GM18909 (cell line): Measurements from ENCODE around the gene IQCN.
A peak's percentile ranks its signal among the peaks of the same experiment; 100 is the strongest.

Experiments used
- ATAC-seq: cut with Tn5 transposase; IDR thresholded peaks from one replicate; pipeline ENCODE4 v1.9.1; 2021; ENCODE audit warnings: mild to moderate bottlenecking; ENCODE audit not compliant: unreplicated experiment, poor library complexity

The IQCN gene

DNA sequence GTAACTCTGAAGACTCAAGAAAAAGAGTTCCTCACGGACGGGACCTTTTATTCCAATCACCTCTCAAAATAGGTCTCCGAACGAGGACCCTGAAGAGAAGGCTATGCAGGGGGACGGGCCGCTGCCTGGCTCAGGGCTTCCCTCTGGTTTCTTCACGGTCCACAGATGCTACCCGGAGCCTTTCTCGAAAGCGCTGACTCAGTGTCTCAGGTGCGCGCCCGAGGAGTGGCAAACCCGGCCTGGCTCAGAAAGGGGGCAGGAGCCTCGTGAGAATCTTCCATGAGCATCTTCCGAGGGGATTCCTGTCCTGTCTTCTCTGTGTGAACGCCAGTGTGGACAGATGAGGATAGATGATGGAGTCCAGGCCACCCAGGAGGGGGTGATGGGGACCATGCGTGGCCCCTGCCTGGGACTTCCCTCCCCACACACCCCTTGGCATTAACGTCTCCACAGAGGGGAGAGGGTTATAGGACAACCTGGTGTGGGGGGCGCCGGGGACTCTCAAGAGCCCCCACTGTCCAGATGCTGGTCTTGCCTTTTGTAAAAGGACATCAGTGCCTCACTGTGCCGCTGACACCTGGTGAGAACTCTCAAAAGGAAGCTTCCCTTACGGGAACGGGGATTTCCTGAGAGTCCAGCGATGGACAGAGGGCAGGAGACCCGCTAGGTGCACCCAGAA is 32.1 kb upstream of the IQCN start:
- no peak for ATAC-seq

DNA sequence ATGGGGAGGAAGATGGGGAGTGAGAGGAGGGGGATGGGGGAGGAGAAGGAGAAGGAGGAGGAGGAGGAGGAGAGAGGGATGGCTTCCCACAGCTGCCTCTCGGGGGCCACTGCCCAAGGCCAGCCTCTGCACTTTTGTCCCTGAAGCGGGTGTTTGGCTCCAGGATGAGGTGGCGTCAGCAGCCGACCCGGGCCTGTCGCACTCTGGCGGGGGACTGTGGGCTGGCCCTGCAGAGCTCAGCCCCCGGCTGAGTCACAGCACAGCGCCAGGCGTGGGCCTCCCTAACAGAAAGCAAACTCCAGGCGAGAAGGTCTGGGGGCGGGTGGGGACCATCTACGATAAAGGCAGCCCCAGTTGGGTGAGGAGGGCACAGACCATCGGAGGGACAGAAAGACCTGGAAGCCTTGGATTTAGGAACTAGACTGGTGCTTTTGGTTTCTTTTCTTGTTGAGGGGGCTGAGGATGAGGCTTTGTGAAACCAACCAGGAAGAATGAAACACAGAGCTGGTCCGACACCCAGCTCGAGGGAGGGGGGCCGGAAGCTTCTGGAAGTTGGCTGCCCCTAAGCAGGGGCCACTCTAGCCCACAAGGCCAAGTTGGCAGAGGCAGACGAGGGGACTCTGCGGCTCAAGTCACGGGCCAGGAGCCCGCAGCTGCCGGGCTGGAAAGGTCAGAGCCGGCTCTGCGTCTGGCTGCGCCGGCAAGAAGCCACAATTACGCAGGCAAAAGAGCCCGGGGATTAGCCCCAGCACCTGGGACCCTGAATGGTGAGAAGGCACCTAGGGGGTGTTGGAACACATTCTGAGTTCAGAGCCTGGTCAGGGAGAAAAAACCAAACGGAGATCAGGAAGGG is 30.4 kb upstream of the IQCN start:
- ATAC-seq: peak; percentile 38

DNA sequence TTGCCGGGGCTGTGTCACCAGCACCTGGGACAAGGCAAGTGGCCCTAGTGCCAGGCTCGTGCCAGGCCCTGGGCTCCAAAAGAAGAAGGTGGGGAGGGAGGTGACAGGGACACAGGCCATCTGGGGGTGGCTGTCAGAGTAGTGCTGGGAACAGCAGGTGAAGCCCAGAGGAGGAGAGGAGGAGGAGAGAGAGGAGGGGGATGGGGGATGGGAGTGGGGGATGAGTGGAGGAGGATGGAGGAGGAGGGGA is 29.9 kb upstream of the IQCN start:
- no peak for ATAC-seq

DNA sequence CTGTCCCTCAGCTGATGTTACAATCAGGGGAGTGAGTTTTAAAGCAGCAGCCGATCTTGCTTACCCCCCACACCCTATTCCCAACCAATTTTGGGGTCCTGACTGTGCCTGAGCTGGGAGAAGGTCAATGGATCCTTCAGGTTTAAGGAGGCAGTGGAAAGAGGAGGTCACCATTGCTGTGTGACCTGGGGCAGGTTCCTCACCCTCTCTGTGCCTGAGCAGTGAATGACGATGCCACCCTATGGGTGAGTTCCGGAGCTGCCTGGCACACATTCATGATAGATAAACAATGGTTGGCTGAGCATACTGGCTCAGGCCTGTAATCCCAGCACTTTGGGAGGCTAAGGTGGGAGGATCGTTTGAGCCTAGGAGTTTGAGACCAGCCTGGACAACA is 27.5 kb upstream of the IQCN start:
- ATAC-seq: no peak

DNA sequence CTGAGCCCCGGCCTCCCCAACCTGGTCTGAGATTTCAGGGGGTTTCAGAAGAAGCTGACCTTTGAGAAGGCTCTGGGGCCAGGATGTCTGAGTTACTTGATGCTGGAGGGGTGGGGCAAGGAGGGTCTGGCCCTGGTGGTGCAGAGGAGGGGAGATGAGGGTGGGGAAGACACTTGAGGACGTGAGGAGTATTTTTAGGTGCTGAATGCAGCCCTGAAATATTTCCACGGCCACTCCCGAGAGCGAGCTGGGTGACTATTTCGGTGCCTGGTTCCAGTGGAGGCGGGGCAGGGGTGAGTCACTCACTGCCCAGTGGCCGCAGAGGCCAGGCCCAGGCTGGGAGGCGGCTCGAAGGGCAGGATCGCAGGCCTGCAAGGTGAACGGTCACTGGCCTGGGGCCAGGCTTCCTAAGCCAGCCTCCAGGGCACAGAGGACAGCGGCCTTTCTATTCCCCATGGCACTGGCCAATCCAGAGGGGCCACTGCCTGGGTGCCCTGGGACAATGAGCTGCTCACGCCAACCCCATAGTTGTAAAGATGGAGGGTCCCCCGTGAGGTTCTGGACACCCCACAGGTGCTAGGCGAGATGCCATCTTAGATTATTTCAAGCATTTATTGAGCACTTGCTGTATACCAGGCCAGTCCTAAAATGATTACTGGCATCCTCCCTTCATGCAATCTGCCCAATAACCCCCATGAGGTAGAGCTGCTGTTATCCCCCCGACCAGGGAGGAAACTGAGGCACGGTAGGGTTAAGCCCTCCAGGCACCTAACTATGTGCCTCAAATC is 26.9 kb upstream of the IQCN start:
- ATAC-seq: no peak

DNA sequence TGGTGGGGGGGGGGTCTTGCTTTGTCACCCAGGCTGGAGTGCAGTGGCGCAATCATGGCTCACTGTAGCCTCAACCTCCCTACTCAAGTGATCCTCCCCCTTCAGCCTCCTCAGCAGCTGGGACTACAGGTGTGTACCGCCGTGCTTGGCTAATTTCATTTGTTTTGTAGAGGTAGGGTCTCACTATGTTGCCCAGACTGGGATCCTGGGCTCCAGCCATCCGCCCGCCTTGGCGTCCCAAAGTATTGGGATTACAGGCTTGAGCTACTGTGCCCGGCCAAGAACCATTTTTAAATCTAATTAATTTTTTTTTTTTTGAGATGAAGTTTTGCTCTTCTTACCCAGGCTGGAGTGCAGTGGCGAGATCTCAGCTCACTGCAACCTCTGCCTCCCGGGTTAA is 25.4 kb upstream of the IQCN start:
- no peak for ATAC-seq

DNA sequence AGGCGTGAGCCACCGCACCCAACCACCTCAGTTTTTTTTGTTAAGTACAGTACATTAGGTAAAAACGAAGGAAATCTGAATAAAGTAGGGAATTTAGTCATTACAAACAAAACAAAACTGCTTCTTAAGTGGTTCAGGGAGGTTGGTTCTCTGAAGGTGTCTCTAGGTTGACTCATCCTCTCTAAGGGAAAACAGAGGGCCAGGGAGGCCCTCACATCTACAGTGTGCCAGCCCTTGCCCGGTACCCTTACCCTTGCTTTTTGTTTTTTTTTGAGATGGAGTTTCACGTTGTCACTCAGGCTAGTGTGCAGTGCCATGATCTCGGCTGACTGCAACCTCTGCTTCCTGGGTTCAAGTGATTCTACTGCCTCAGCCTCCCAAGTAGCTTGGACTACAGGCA is 24.3 kb upstream of the IQCN start:
- no peak for ATAC-seq

DNA sequence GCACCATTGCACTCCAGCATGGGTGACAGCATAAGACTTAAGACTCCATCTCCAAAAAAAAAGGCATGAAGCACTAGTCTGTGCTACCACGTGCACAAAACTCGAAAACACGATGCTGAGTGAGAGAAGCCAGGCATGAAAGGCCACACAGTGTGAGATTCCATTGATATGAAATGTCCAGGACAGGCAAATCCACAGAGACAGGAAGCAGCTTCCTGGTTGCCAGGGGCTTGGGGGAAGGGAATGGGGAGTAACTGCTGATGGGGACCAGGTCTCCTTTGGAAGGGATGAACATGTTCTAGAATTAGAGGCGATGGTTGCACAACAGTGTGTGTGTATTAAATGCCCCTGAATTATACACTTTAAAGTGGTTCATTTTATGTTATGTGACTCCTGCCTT is 23.1 kb upstream of the IQCN start:
- no peak for ATAC-seq

DNA sequence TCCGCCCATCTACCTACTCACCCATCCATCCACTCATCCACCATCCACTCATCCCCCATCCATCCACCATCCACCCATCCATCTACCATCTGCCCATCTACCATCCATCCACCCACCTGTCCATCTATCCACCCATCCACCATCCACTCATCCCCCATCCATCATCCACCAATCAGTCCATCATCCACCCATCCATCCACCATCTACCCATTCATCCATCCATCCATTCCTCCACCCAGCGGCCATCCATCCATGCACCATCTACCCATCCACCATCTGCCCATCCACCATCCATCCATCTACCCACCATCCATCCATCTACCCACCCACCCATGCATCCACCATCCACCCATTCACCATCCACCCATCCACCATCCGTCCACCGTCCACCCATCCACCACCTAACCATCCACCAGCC is 20.8 kb upstream of the IQCN start:
- ATAC-seq: no peak

DNA sequence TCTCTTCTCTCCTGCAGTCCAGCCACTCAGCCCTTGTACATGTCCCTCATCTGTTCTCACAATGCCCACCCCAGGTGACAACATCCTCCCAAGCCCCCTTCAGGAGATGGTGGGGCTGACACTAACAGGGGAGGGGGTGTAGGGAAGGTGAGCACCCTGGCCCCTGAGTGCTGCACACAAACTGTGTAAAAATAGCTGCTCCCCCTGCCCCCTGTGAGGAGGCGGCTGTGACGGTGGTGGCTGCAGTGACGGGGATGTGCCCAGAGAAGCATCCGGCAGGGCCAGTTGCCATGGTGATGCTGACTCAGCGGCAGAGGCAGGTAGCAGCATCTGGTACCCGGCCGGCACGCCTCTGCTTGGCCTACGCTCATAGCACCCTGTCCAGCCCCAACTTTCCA is 20.2 kb upstream of the IQCN start:
- no peak for ATAC-seq

DNA sequence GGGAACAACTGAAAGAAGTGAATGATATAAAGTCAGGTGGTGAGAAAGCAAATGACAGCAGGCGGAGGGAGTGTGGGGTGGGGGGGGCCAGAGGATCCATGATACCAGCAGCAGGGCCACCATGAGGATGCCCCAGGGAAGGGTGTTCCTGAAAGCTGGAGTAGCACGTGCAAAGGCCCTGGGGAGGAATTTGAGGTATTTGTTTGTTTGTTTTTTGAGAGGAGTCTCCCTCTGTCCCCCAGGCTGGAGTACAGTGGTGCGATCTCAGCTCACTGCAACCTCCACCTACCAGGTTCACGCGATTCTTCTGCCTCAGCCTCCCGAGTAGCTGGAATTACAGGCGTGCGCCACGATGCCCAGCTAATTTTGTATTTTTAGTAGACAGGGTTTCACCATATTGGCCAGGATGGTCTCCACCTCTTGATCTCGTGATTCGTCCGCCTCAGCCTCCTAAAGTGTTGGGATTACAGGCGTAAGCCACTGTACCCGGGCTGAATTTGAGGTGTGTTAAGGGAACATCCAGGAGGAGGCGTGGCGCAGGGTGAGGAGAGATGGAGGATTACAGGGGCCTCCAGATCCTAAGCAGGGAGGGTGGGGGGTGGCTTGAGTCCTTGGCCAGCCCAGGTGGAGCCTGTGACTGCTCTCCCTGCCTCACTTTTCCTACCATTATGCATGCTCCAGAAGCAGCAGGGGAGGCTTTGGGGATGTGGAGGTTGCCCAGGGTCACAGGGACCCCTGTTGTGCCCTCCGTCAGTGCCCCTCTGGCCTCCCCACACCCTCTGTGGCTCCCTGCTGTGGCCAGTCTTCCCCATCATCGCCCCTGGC is 19.6 kb upstream of the IQCN start:
- ATAC-seq: no peak

DNA sequence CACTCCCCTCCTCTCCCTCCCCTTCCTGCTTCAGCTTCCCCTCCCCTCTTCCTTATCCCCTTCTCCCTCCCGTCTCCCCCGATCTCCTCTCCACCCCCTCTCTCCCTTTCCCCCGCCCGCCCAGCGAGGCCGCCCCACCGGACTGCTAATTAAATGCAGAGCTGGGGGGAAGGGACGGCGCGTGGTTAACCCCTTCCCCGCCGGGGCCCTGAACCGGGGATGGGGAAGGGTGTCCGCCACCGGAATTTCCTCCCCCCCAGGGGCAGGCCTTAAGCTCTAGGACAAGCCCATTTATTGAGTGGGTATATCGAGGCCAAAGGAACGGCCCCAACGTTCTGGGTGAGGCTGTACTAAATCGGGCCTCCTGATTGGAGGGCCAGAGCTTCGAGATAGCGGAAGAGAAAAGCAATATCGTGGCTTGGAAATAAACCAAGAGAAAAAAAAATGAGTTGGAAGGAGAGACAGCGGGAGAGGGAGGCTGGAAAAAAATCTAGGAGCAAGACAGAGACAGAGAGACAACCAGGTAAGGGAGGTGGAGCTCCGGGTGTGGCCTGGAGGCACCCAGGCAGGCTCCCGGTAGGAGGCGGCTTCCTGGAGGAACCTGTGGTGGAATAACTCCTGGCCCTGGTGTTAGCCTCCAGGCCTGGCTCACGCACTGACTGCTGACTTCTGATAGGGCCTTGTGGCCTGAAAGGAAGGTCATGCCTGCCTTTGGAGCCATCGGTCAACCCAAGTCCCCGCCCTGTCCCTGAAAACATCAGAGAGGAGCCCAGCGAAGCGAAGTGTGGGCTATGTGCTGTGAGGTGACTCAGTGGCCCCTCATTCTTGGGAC is 18.8 kb upstream of the IQCN start:
- ATAC-seq: no peak

DNA sequence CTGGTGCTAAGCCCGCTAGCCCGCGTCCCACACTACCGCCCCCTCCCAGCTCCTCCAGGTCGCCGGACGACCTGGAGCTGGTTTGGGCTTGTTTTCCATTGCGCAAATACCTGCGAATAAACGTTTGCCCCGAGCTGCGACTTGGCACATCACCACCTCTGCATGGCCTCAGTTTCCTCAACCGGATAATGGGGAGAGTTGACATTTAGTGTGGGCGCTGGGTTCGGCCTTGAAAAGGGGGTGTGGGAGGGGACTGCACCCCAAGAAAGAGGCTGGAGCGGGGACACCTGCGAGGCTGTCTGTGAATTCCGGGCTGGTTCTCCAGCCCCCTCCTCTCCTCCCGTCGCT is 18.2 kb upstream of the IQCN start:
- no peak for ATAC-seq

DNA sequence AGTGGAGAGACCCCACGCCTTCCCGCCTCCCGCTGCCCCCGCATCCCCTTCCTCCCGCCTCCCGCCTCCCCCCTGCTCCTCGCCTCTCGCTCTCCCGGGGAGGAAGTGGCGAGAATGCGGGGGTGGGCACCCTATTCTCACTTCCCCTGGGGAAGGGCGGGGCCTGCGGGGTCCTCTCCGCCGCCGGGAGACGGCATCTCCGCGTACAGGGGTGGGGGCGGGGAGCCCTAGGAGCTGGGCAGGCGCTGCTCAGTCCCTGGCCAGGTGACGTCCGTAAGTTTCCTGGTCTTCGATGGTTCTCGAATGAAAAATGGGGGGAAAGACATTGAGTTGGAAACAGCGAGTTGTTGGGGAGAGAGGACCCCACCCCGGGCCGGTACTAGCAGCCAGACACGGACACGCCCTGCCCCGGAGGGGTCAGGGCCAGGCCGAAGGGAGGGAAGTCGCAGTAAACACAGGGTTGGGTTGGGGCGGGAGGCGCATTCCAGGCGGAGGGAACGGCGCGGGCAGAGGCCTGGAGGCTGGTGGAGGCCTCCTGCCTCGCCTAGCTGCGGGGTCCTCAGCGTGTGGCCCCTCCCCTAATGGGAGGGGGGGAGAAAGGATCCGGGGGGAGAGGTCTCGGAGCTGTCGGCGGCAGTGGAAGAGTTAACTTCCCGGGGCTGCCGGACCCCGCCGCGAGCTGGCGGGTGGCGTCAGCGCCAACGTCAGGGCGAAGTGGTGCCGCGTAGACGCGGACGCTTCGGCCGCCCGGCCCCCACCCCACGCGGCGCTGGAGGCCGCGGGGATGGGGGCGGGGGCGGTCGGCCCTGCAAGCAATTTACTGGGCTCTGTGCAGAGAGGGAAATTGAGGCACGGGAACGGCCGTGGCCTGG is 17.6 kb upstream of the IQCN start:
- peak; percentile 49 for ATAC-seq

DNA sequence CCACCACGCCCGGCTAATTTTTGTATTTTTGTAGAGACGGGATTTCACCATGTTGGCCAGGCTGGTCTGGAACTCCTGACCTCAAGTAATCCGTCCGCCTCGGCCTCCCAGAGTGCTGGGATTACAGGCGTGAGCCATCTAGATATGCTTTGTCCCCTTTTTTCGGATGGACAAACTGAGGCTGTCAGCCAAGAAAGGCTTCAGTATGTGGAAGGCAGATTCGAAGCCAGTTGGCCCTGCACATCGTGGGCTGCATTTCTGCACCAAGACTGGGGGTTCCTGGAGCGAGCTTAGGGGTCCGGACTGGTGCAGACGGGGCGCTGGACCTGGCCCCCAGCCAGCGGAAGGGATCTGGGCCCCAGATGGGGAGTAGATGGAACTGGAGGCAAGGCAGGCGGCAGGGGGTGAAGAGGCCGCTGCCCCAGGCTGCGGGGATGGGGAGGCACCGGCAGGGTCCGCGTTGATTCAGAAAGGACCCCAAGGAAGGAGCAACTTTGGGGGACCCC is 16.8 kb upstream of the IQCN start:
- ATAC-seq: peak; percentile 13

DNA sequence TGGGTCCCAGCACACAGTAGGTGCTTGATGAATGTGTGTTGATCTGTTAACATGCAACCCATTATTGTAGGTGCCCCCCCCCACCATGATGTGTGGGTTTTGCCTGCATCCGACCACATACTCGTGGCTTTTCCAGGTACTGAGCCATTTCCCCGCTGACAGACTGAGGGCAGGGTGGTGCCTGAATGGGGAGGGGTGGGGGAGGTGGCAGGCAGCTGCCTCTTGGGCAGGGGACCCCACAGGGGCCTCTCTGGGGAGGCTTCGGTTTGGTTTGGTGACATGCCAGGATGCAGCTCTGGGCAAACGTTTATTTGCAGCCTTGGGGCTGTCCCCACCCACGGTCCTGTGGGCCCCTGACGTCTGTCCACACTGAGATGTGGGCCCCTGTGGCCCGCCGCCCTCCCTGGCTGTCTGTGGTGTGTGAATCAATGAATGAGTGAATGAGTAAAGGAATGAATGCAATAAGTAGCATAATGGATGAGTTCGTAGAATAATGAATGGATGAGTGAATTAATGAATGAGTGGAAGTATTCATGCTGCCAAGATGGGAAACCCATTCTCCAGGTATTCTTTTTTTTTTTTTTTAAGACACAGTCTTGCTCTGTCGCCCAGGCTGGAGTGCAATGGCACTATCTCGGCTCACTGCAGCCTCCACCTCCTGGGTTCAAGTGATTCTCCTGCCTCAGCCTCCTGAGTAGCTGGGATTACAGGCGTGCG is 16.2 kb upstream of the IQCN start:
- peak; percentile 48 for ATAC-seq

DNA sequence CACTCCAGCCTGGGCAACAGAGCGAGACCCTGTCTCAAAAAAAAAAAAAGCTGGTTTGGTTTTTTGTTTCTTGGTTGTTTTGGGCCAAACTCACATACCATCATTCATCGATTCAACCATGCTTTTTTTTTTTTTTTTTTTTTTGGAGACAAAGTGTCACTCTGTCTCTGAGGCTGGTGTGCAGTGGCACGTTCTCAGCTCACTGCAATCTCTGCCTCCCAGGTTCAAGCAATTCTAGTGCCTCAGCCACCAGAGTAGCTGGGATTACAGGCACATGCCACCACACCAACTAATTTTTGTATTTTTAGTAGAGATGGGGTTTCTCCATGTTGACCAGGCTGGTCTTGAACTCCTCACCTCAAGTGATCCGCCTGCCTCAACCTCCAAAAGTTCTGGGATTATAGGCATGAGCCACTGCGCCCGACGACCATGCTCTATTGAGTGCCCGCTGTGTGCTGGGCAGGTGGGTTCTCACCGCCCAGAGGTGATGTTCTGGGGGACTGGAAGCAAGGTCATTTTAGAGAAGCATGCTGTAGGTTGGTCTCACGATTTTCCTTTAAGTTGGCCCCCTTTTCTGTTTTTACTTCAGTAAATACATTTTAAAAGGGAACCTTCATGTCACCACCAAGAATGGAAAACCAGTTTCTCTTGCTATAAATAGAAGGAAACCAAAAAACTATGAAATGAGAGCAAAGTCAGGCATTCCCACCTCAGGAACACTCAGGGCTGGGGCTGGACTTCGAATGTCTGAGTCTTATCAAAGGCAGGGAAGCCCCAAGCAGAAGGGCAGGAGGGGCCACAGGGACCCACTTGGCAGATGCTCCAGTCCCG is 15.4 kb upstream of the IQCN start:
- ATAC-seq: no peak
